Embryonic facial prominence (tissue), 1 donor: ENCODE results near the gene FAM234B.
"Not testable (repeated sequence)": the region's sequence is repeated elsewhere in the genome, so short reads cannot be mapped to it uniquely, and the experiment has no call there.

ENCODE experiments used
- DNase-seq: peaks from one replicate; pipeline ENCODE4 v3.0.0-alpha.2; 2016; ENCODE audit errors: extremely low spot score

The FAM234B gene

DNA sequence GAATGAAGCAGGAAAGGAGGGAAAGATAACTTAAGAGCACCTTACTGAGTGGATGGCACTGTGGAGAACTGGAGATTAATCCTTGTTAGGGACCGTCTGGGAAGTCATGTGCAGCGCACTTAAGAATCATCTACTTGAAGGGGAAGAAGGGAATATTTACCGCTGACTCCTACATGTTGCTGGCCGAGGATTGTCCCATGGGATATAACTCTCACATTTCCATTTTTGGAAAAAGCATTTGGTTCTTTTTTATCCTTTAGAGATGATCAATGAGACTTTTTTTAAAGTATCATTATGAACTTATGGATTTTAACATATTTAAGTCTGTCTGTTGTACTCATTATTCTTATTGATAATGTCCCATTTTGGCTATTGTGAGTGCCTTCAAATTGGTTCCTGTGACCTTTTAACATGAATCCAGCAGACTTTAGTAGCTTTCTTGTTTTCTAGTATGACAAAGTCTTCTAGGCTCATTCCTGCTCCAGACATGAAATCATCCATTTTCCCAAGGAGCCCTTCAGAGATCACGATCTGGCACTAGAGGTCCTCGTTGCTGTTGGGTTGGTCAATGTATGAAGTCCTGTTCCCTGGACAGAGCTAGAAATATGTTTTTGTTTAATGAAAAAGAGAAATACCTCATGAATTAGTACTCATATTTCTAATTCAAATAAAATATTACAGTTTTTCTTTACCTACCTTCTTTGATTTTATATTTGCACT lies 20.2 kb upstream of the FAM234B start:
- no peak for DNase-seq

DNA sequence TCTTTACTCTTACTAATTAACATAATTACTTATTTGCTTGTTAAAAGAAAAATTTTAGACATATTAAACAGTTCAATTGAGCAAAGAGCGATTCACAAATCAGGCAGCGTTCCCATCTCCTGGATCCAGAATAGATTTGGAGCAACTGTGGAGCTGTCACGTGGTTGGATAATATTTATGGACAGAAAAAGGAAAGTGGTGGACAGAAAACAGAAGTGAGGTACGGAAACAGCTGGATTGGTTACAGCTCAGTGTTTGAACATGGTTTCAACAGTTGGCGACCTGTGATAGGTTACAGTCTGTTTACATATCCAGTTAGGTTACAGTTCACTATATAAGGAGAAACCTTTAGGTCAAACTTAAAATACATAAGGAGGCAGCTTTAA lies 19.7 kb upstream of the FAM234B start:
- DNase-seq, result no peak

DNA sequence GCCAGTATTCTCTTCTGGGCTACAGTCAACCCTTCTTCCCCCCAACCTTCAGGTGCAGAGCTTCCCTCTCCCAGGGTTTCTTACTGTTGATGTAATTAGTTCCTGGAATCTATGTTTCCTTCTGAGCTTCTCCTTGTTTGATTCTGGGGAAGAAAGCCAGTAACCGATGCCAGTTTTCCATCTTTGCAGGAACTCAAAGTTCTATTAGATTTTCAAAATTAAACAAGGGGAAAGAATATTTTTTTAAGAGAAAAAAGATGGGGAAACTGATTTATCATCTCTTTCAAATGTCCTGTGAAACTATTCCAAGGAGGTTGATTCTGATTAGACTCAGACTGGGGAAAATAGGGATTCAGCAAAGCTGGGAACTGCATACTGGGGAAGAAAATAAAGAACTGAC lies 17.9 kb upstream of the FAM234B start:
- no peak for DNase-seq

DNA sequence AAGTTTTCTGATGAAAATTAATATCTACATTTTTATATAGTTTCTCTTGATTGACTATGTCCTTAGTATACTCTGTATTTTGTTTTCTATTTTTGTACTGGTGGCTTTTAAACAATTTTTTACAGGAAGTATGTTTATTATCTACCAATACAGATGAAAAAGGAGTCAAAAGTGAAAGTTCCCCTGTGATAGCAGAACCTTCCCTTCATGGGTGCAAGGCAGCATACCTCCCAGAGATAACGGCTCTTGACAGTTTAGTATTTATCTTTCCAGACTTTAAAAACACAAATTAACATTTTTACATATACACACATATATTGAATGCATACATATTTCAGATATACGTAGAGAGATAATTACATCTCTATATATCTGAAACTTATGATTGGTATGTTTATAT lies 17.1 kb upstream of the FAM234B start:
- no peak for DNase-seq

GRCh38 chr12:13027508-13027907 lies 16.7 kb upstream of the FAM234B start:
- no peak for DNase-seq

- DNase-seq, result no peak
Measured at GRCh38 chr12:13028825-13029570, 15.2 kb upstream of the FAM234B start.

- DNase-seq, result no peak
Measured at GRCh38 chr12:13030541-13031291, 13.5 kb upstream of the FAM234B start.

DNA sequence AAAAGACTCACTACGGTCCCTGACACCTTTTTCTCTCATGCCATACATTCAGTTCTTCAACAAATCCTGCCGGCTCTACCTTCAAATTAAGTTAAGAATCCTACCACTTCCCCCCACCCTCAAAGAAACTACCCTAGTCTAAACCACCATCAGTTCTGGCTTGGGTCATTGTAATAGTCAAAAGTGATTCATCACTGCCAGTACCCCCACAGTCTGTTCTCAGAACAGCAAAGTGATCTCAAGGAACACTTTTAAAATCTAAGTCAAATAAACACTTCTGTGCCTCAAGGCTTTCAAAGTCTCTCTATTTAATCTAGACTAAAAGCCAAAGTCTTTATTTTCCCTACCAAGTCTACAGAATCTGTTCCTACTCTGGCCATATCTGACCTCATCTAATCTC lies 12.0 kb upstream of the FAM234B start:
- DNase-seq, result no peak

DNA sequence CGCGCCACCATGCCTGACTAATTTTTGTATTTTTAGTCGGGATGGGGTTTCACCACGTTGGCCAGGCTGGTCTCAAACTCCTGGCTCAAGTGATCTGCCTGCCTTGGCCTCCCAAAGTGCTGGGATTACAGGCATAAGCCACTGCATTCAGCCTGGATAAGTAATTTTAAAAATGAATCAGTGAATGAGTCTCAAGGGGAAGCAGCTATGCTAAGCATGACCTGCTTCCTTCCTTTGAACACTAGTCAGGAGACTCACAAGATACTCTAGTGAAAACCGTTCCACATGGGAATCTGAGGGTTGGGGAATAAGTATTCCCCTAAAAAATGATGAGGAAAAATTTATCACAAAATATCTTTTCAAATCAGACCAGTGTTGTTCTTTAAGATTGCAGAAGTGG lies 10.7 kb upstream of the FAM234B start:
- no peak for DNase-seq

GRCh38 chr12:13035335-13035734 lies 8.8 kb upstream of the FAM234B start:
- not testable (repeated sequence) for DNase-seq

DNA sequence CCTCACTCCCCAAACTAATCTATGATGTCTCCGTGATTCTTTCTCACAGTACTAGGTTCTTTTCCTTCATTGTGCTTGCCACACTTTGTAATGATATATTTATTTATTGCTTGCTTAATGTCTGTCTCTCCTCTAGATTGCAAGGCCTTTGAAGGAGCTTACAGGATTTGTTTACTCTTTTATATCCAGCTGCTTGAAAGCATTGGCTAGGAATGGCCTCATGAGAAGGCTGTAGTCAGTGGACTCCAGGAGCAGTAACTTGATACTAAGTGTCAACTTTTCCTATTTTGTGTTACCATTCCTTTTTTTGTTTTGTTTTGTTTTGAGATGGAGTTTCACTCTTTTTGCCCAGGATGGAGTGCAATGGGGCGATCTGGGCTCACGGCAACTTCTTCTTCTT lies 7.3 kb upstream of the FAM234B start:
- no peak for DNase-seq

DNA sequence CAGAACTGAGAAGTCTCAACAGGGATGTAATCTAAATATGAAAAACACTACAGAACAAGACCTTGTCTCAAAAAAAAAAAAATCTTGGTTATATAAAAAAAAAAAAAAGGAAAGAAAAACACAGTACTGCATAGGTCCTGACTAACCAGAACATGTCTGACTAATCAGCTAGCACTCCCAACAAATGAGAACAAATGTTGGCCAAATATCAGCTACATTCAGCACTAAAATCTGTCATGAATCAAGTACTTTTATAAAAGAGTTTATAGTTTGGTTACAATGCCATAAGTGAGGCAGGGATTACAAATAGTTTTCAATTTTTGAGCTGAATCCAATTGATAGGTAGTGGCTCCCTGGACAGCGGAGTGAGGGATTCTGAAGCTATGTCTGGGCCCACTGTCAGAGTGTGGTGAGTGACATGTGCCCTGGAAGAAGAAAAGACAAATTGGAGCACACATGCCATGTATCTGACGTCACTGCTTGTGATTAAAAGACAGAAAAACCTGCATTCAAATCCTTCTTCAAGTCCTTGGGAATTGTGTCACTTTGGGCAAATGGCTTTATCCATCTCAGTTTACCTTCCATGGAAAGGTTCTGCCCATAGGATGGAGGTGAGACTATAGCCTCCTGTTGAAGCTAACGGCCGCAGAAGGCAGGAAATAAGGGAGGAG lies 5.6 kb upstream of the FAM234B start:
- DNase-seq, result no peak

DNA sequence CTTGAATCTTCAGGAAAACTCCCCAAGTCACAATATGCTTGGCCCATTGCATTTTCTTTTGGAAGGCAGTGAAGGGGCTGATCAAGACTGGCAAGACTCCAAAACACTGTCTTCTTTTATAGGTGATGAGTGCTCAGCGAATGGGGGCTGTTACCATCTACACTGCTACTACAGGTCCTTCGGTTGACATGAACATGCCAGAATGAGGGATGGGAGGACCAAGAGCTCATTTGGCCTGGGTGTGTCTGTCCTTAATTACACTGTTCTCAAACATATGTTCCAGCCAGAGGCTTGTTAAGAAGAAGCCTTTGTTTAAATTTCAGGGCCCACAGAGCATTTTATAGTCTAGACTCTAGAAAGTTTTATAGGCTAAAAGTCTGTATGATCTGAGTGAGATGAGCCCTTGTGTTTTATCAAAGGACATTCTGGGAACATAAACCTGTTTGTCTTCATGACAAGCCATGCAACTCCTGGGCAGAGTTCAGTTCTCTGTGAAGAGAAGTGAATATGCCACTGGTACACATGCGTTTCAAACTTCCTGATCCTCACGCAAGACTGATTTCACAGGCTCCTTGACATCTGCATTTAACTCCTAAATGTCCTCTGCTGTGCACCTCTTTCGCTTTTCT lies 4.7 kb upstream of the FAM234B start:
- DNase-seq, result no peak

- no peak for DNase-seq
Measured at GRCh38 chr12:13041224-13041623, 3.0 kb upstream of the FAM234B start.

DNA sequence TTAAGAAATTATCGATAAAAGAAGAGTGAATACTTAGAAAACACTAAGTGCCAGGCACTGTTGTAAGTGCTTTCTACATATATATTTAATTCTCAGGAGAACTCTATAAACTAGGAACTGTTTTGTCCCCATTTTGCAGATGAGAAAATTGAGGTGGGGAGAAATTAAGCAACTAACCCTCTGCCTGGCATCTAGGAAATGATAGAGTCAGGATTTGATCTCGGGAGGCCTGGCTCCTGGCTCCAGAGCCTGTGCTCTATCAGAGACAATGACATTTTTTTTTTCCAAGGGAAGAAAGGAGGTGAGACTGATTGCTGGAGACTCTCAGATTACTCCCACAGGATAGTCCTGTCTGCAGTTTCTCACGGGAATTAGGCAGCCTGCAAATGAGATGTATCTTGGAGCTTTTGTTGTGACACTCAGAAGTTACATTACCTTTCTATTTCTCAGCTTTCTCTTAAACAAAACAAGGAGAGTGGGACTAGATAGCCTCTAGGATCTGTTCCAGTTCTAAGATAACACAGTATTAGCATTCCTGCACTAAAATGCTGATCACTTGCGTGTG lies 1.4 kb upstream of the FAM234B start:
- DNase-seq, result no peak

DNA sequence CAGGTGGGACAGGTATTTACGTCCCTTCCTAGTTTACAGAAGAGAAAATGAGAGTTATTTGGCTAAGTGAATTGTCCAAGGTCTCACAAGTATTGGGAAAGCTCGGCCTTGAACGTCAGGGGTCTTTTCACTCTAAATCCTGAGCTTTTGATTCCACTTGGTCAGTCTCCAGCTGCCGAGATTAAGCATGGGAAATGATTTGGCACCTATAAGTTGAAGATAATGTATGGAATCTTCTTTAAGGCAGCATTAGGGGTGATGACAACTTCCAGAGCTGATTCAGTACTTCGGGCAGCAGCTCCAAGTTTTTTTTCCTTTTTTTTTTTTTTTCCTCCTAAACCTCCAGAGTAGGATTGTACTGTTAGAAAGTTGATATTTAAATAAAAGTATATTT lies 722 bp downstream of the FAM234B start:
- DNase-seq, result no peak

DNA sequence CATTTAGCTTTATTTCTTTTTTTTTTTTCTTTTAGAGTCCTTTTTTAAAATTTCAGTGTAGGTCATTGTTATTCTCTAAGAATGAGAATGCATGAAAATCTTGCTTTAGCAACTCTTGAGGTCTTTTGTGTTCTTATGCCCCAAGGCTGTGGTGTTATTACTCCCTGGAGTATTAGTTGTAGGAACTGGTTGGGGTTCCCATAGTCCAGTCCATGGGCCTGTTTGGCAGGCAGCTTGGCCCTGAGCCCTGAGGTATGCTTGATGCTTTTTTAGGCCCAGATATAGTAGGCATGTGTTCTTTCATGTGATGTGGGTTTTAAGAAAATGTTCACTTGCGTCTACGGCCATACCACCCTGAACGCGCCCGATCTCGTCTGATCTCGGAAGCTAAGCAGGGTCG lies 1.6 kb downstream of the FAM234B start:
- no peak for DNase-seq

- DNase-seq, result no peak
Measured at GRCh38 chr12:13046964-13047363, 2.8 kb downstream of the FAM234B start.

DNA sequence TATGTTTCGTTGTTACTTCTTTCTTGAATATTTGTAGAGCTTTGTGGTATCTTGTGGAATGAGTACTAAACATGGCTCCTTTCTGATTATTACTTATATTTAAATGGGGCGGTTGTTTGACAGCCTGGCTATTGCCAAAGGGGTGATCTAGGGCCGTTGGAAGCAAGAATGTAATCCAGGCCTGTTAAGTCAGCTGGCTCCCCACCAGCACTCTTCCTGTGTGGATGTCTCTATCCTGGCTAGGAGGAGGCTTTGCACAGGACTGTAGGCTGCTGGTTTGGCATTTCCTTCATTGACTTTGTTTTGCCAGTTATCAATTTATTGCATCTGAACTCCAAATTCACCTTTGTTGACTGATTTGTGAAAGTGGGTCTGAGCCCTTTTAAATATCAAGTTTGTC lies 5.6 kb downstream of the FAM234B start:
- DNase-seq, result no peak

DNA sequence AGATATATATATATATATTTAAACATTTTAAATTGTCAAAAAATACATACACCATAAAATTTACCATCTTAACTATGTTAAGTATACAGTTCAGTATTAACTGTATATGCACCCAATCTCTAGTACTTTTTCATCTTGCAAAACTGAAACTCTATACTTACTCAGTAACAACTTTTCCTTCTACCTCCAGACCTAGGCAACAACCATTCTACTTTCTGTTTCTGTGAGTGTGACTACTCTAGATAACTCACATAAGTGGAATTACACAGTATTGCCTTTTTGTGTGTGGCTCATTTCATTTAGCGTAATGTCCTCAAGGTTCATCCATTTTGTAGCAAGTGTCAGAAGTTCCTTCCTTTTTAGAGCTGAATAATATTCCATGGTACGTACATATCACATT lies 8.2 kb downstream of the FAM234B start:
- DNase-seq, result no peak

GRCh38 chr12:13053617-13054016 lies 9.4 kb downstream of the FAM234B start:
- not testable (repeated sequence) for DNase-seq
